K562 (cell line): Measurements from ENCODE around the gene OXNAD1. TPM values are rescaled to one million over a fixed set of nuclear protein-coding genes. Genes with fewer than 3 reads are reported as not detected.

Experiments used
- ATAC-seq: fragments of 200-7000 bp; cut with Tn5 transposase; 3 replicates; pipeline ENCODE4 v1.9.1; 2020; ENCODE audit warnings: moderate library complexity
- BruUV-seq: library from RNA; stranded (reverse); fragments of 400-500 nt; replicated peaks from 2 replicates; lab custom pipeline; 2021; lab: Mats Ljungman, UMichigan
- CTCF ChIA-PET: fragments of 300-600 bp; formaldehyde crosslinking; extraction: SDS; loops from one replicate; lab custom pipeline; 2021; ENCODE audit warnings: low intra/inter-chr PET ratio; lab: Yijun Ruan, JAX
- POLR2A ChIA-PET: fragments of 300-600, 350-650 bp; sonication (Branson Sonifier 250); formaldehyde crosslinking; extraction: SDS; loops from one replicate; lab custom pipeline; 2021; ENCODE audit warnings: antibody characterized with exemption, inconsistent platforms; lab: Yijun Ruan, JAX
- DNase-seq, 4 experiments: peaks; one replicate each; pipeline versions ENCODE4 v3.0.0 to v3.0.0-alpha.2; 2011 to 2018; ENCODE audit warnings: low spot score in 3 of 4, mixed read lengths in 3 of 4; ENCODE audit errors: extremely low read depth in 1 of 4
- FAIRE-seq: peaks from 2 replicates; lab custom pipeline; 2011; peaks lifted over from hg19 to GRCh38; lab: Jason Lieb, UNC
- H2AFZ ChIP-seq: 2 replicates; pipeline ENCODE4 v1.6.0; 2011; ENCODE audit warnings: low read depth, low read length, control low read depth, inconsistent platforms
- H3K27ac ChIP-seq: fragments of 200-600 bp; 3 replicates; pipeline ENCODE4 v1.8.0; 2011; ENCODE audit warnings: low read depth, mild to moderate bottlenecking, control low read depth, inconsistent platforms, low read length, moderate library complexity, mixed read lengths; ENCODE audit errors: extremely low read depth
- H3K27me3 ChIP-seq, 2 experiments: fragments of 300-600 bp in 1 of 2; 2 replicates in 1 of 2; 3 replicates in 1 of 2; pipeline versions ENCODE4 v1.6.0 to v1.8.0; 2011; ENCODE audit warnings: inconsistent platforms in 2 of 2, low read length in 2 of 2, mild to moderate bottlenecking in 1 of 2, mixed read lengths in 1 of 2, moderate library complexity in 1 of 2; ENCODE audit not compliant: control insufficient read depth in 2 of 2, insufficient read depth in 2 of 2
- H3K36me3 ChIP-seq: fragments of 300-600 bp; 3 replicates; pipeline ENCODE4 v1.8.0; 2011; ENCODE audit warnings: mild to moderate bottlenecking, low read length, inconsistent platforms; ENCODE audit not compliant: control insufficient read depth, insufficient read depth
- H3K4me1 ChIP-seq, 2 experiments: fragments of 200-600 bp in 1 of 2; replicated peaks in 1 of 2; 2 replicates in 1 of 2; 3 replicates in 1 of 2; pipeline versions ENCODE4 v1.5.1 to v1.8.0; 2011; ENCODE audit warnings: inconsistent platforms in 2 of 2, low read length in 2 of 2, mild to moderate bottlenecking in 1 of 2, mixed read lengths in 1 of 2, moderate library complexity in 1 of 2; ENCODE audit not compliant: control insufficient read depth in 2 of 2, insufficient read depth in 2 of 2
- H3K4me2 ChIP-seq: 2 replicates; pipeline ENCODE4 v1.6.1; 2011; ENCODE audit warnings: low read length, control low read depth, inconsistent platforms, mixed read lengths; ENCODE audit not compliant: insufficient read depth
- H3K4me3 ChIP-seq: fragments of 200-600 bp; sonication (generic), shearing (Covaris generic); 2 replicates; pipeline ENCODE4 v1.5.1; 2016; ENCODE audit warnings: control low read depth, inconsistent platforms
- H3K79me2 ChIP-seq: fragments of 200-600 bp; 3 replicates; pipeline ENCODE4 v1.8.0; 2011; ENCODE audit warnings: low read length, inconsistent platforms; ENCODE audit not compliant: control insufficient read depth, insufficient read depth
- H3K9ac ChIP-seq, 2 experiments: 2 replicates each; pipeline versions ENCODE4 v1.6.0 to v1.6.1; 2011; ENCODE audit warnings: low read depth in 2 of 2, low read length in 2 of 2, control low read depth in 1 of 2, inconsistent platforms in 1 of 2, mild to moderate bottlenecking in 1 of 2, mixed read lengths in 1 of 2; ENCODE audit not compliant: insufficient read depth in 1 of 2
- H3K9me1 ChIP-seq: one replicate; pipeline ENCODE4 v1.6.0; 2011; ENCODE audit warnings: inconsistent platforms, mild to moderate bottlenecking, low read length, moderate library complexity; ENCODE audit not compliant: control insufficient read depth, insufficient read depth
- H3K9me3 ChIP-seq: replicated peaks from 2 replicates; pipeline ENCODE4 v1.5.1; 2011; ENCODE audit warnings: low read depth, low read length, inconsistent platforms; ENCODE audit not compliant: control insufficient read depth, insufficient read depth
- H4K20me1 ChIP-seq: replicated peaks from 2 replicates; pipeline ENCODE4 v1.6.1; 2011; ENCODE audit warnings: low read length, inconsistent platforms, mixed read lengths; ENCODE audit not compliant: control insufficient read depth, insufficient read depth
- ADNP ChIP-seq: fragments of 200-800 bp; sonication (Bioruptor generic); IDR thresholded peaks from 2 replicates; pipeline ENCODE4 v1.6.1; 2016; ENCODE audit warnings: missing genetic modification characterization, missing compliant biosample characterization
- BCOR ChIP-seq: fragments of 450-650 bp; IDR thresholded peaks from 2 replicates; pipeline ENCODE4 v1.6.1; 2016
- RBM25 ChIP-seq: fragments of 200-400 bp; formaldehyde crosslinking; IDR thresholded peaks from 2 replicates; pipeline ENCODE4 v1.6.1; 2018; ENCODE audit warnings: low read length, low read depth, moderate library complexity; ENCODE audit not compliant: severe bottlenecking
- WGBS: fragments of 100-300 bp; shearing (Covaris generic); methylation state at CpG from one replicate; pipeline ENCODE4 v1.1.6; 2016; ENCODE audit warnings: low coverage, mixed read lengths; ENCODE audit not compliant: insufficient coverage; ENCODE audit errors: missing lambda C conversion rate; 5-methylcytosine and 5-hydroxymethylcytosine counted together
- in situ Hi-C: fragments of 300-500 bp; cut with MboI; formaldehyde crosslinking; loops from 4 replicates; pipeline ENCODE4 v1.15.0; 2018; ENCODE audit warnings: inconsistent platforms, mixed read lengths
- intact Hi-C: fragments of 100-400 bp; cut with micrococcal nuclease; formaldehyde crosslinking; loops from 2 replicates; pipeline ENCODE4 v1.14.2; 2022
- polyA plus RNA-seq, 8 experiments: library from polyadenylated mRNA; depleted of rRNA in 4 of 8; stranded (reverse) in 5 of 8; unstranded in 3 of 8; fragments of >200 nt; fragmentation: Nextera tagmentation in 2 of 8; fragmentation: Illumina TruSeq in 1 of 8; extraction: Ambion mirVana in 2 of 8; extraction: Trizol in 1 of 8; gene quantifications; 2 replicates each; pipeline versions ENCODE4 v1.2.1 to v1.2.3, GENCODE V29; 2011 to 2014; ENCODE audit warnings: inconsistent platforms in 1 of 8, missing spikeins in 1 of 8
- total RNA-seq, 7 experiments: library from RNA; depleted of rRNA in 6 of 7; stranded (reverse); fragments of >200 nt in 6 of 7; fragmentation: Illumina TruSeq in 2 of 7; extraction: Trizol in 2 of 7; gene quantifications; 2 replicates each; pipeline versions ENCODE4 v1.2.1 to v1.2.3, GENCODE V29; 2011 to 2021; ENCODE audit warnings: low replicate concordance in 1 of 7
- TF ChIP-seq, protein P1 (sequence below): fragments of 450-650 bp; formaldehyde crosslinking; IDR thresholded peaks from 2 replicates; pipeline ENCODE4 v1.4.0; 2020; ENCODE audit warnings: mild to moderate bottlenecking, mixed read lengths

OXNAD1 gene
- total and polyA plus RNA-seq, 9 of the 15 experiments (the other 6 are each of a cell fraction or from before 2014, with no cell fraction given): 12.8 to 44.4 (median 41.1) TPM

DNA sequence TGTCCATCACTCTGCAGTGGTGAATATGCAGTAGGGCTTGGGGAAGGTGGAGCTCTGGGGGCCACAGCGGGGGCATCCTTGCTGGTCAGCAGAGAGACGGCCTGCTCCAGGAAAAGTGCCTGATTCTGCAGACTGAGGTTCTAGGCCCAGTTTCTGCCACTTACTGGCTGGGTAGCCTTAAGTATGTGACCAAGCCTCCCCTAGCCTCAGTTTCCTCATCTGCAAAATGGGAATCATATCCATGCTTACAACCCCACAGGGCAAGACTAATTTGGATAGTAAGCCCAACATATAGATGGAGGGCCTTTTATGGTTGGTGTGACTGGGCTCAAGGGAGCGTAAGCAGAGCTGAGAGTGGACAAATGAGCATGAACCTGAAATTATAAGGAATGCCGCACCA lies 60.8 kb downstream of the OXNAD1 start:
- FAIRE-seq (no peak), DNase-seq (no peak), ATAC-seq (no peak)
- H3K79me2 ChIP-seq: no peaks in the 10 kb centered on the region
- H3K4me1 ChIP-seq: no peaks in the 10 kb centered on the region
- ChIA-PET POLR2A (interaction anchor here (1.3 kb wide), 1 partner anchor 10 kb away, joined by 3 read pairs; no protein-coding TSS in a partner anchor), CTCF (no interaction called here)
- intact Hi-C loops: no loop called here
- H3K27me3 ChIP-seq: no peaks in the 10 kb centered on the region
- 98% methylated on average over 4 of the region's 4 CpGs for WGBS
- no peaks in the 10 kb centered on the region for H3K9me1 ChIP-seq
- no peaks in the 10 kb centered on the region for H3K9me3 ChIP-seq
- no peak overlapping the region for H3K4me3 ChIP-seq
- H3K27ac ChIP-seq: no peak overlapping the region
- peaks cover 82% of the 10 kb centered on the region for H3K36me3 ChIP-seq
- in situ Hi-C loops: no loop called here
- H4K20me1 ChIP-seq: no peaks in the 10 kb centered on the region
- BruUV-seq: no TSS peak
- no peak overlapping the region for H3K4me2 ChIP-seq
- no peak overlapping the region for H3K9ac ChIP-seq
- TF ChIP-seq ADNP (tag) (0 out of 2 replicates have a peak, but pooled peaks have one; percentile 29), RBM25 (peak; percentile 84), BCOR (peak; percentile 47; the same call in 1 of the 2 replicates)
- TF ChIP-seq, protein P1, sequence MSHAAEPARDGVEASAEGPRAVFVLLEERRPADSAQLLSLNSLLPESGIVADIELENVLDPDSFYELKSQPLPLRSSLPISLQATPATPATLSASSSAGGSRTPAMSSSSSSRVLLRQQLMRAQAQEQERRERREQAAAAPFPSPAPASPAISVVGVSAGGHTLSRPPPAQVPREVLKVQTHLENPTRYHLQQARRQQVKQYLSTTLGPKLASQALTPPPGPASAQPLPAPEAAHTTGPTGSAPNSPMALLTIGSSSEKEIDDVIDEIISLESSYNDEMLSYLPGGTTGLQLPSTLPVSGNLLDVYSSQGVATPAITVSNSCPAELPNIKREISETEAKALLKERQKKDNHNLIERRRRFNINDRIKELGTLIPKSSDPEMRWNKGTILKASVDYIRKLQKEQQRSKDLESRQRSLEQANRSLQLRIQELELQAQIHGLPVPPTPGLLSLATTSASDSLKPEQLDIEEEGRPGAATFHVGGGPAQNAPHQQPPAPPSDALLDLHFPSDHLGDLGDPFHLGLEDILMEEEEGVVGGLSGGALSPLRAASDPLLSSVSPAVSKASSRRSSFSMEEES (CRISPR knock-in tag): no peak
- H2AFZ ChIP-seq: no peak overlapping the region
